Mucosa of descending colon (tissue), 3 donors: ENCODE data around the gene DAPK1. TPM values are rescaled to one million over a fixed set of nuclear protein-coding genes. Genes with fewer than 3 reads are reported as not detected.

ENCODE experiments used
- ATAC-seq: fragments of 200-7000 bp; cut with Tn5 transposase; one replicate; pipeline ENCODE4 v1.9.1; 2020; ENCODE audit warnings: mild to moderate bottlenecking, moderate library complexity
- DNase-seq, 3 donors: peaks; one replicate each; pipeline ENCODE4 v3.0.0-alpha.2; 2020
- H3K36me3 ChIP-seq: fragments of 200-600 bp; one replicate; pipeline ENCODE4 v1.8.0; 2021; ENCODE audit warnings: low read depth, mild to moderate bottlenecking
- H3K4me1 ChIP-seq: fragments of 200-600 bp; one replicate; pipeline ENCODE4 v1.8.0; 2021; ENCODE audit warnings: low read depth, mild to moderate bottlenecking
- H3K4me3 ChIP-seq: fragments of 200-600 bp; one replicate; pipeline ENCODE4 v1.8.0; 2021; ENCODE audit warnings: mild to moderate bottlenecking
- H3K9me3 ChIP-seq: fragments of 200-600 bp; one replicate; pipeline ENCODE4 v1.8.0; 2021; ENCODE audit warnings: mild to moderate bottlenecking
- intact Hi-C, 2 donors: fragments of 100-400 bp; cut with DNase I in 1 of 2; cut with micrococcal nuclease in 1 of 2; formaldehyde crosslinking; loops; one replicate each; pipeline versions ENCODE4 v1.11.0 to v1.11.1; 2022; cut with DNase I, micrococcal nuclease
- total RNA-seq, 3 donors: library from RNA; stranded (reverse); fragmentation: NEBNext Ultra II Directional in 2 of 3; extraction: Animal tissue kit (Norgen Biotek cat#: 25700) in 2 of 3; gene quantifications; one replicate each; pipeline versions ENCODE4 v1.2.1 to v1.2.4, GENCODE V29; 2021 to 2023
- TF ChIP-seq, protein P1 (sequence below): fragments of 200-600 bp; IDR thresholded peaks from one replicate; pipeline ENCODE4 v1.8.0; 2022; ENCODE audit warnings: antibody characterized with exemption, mild to moderate bottlenecking
- donor health status: DM: no; HTN: no; CAD: no; lungs with moderate emphysema.
- donor health status: DM: no; HTN: no; CAD: no.
- donor health status: DM: no; HTN: yes; CAD: no.

The DAPK1 gene
- total RNA-seq, 3 donors from 2014 or later: 22.2 to 98.7 (median 25.9) TPM

DNA sequence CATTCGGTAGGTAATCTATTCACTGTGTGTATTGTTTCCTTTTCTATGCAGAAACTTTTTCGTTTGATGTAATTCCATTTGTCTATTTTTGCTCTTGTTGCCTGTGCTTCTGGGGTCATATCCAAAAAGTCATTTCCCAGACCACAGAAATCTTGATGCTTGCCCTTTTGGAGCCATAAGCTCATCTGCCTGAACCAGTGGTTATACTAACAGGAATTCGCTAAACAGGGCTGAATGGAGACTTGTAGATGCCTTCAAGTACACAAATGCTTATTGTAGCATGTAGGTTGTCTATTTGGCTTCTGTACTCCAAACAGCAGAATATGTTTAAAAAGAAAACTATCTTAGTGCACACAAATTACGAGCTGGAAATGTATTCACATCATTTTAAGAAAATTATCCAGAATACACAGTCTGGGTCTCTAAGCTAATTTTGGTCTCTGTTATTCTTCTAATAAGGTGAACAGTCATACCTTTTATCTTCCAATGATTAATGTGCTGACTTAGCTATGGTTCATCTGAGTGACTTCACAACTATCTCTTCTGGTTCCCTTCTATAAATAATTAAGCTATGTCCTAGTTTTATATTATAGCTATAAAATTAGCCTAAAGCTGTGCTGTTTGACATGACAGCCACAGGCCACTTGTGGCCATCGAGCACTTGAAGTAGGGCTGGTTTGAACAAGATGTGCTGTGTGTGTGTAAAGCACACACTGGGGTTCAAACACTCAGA lies 87.6 kb downstream of the DAPK1 start:
- TF ChIP-seq, protein P1, sequence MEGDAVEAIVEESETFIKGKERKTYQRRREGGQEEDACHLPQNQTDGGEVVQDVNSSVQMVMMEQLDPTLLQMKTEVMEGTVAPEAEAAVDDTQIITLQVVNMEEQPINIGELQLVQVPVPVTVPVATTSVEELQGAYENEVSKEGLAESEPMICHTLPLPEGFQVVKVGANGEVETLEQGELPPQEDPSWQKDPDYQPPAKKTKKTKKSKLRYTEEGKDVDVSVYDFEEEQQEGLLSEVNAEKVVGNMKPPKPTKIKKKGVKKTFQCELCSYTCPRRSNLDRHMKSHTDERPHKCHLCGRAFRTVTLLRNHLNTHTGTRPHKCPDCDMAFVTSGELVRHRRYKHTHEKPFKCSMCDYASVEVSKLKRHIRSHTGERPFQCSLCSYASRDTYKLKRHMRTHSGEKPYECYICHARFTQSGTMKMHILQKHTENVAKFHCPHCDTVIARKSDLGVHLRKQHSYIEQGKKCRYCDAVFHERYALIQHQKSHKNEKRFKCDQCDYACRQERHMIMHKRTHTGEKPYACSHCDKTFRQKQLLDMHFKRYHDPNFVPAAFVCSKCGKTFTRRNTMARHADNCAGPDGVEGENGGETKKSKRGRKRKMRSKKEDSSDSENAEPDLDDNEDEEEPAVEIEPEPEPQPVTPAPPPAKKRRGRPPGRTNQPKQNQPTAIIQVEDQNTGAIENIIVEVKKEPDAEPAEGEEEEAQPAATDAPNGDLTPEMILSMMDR: no peak
- DNase-seq: no peak
- H3K4me3 ChIP-seq: no peak overlapping the region
- no peaks in the 10 kb centered on the region for H3K36me3 ChIP-seq
- intact Hi-C loops: no loop called here
- no peaks in the 10 kb centered on the region for H3K9me3 ChIP-seq
- H3K4me1 ChIP-seq: no peaks in the 10 kb centered on the region
- no peak for ATAC-seq

DNA sequence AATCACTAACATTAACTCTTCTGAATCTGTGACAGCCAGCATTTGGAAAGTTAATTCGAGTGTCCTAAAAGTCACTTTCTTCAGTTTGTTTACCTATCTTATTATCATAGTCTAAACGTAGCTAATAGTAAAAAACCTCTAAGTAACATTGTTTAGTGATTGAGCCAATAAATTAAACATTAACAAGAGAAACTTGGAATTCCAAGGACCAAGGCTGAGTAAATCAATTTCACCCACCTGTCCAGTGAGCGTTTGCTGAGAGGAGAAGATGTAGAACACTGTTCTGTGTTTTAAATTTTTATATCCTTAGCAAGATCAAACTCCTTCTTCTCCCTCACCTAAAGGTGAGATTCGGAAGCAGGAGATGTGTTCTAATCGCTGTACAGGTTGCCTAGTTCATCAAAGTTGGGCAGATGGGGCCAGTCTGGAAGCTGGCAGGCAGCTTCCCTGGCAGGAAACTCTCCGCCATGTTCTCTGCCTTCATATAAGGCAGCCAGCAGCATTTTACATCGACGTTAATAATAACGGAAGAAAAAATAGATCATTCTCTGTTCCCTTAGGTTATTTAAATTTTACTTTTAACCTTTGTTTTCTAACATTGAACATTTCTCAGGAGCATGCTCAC lies 89.2 kb downstream of the DAPK1 start:
- ATAC-seq (no peak), DNase-seq (no peak)
- H3K4me1 ChIP-seq: no peaks in the 10 kb centered on the region
- H3K36me3 ChIP-seq: no peaks in the 10 kb centered on the region
- H3K4me3 ChIP-seq: no peak overlapping the region
- TF ChIP-seq, protein P1: no peak
- H3K9me3 ChIP-seq: no peaks in the 10 kb centered on the region
- intact Hi-C loops: no loop called here

DNA sequence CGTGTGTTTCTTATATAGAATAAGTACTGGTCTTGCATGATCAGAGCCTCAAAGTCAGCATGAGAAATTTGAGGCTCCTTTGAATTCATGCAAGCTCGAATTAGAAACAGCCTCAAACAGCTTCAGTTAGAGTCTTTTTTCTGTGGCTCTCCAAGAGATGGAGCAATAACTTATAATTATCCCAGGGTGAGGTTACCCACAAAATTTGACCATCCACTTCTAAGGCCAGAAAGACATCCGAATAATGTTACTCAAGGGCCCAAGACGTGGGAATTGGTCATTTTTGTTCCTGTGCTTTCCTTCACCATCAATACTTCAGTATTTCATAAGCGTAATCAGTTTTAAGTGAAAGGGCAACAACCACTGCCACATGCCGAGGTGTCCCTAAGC lies 89.7 kb downstream of the DAPK1 start:
- no peak for ATAC-seq
- TF ChIP-seq, protein P1: no peak

DNA sequence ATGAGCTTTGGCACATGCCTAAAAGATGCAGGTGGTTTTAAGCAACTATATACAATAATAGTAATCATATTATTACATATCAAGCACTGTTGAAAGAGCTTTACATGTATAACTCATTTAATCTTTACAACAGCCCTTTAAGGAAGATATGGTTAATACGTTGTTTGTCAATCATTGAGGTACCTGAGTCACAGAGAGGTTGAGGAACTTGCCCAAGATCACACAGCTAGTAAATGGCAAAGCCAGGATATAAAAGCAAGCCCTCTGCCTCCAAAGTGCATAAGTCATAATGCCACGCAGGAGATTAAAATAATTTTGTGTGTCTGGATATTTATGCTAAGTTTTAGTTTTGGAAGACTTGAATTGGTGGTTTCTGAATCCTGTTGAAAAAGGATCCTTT lies 90.2 kb downstream of the DAPK1 start:
- Histone ChIP-seq H3K4me3 (no peak overlapping the region), H3K4me1 (peaks cover under 1% of the 10 kb centered on the region), H3K36me3 (no peaks in the 10 kb centered on the region), H3K9me3 (no peaks in the 10 kb centered on the region)
- DNase-seq (no peak), ATAC-seq (no peak)
- TF ChIP-seq, protein P1: no peak
- intact Hi-C loops: no loop called here

More for the DNA sequence above, 89.7 kb downstream of the DAPK1 start:
- Histone ChIP-seq H3K4me1 (no peaks in the 10 kb centered on the region), H3K36me3 (no peaks in the 10 kb centered on the region), H3K4me3 (no peak overlapping the region), H3K9me3 (no peaks in the 10 kb centered on the region)
- DNase-seq: no peak
- intact Hi-C loops: no loop called here

GRCh38 chr9:87588339-87588738 lies 90.7 kb downstream of the DAPK1 start:
- H3K4me3 ChIP-seq: no peak overlapping the region
- no peaks in the 10 kb centered on the region for H3K36me3 ChIP-seq
- intact Hi-C loops: no loop called here
- DNase-seq (no peak), ATAC-seq (no peak)
- TF ChIP-seq, protein P1: no peak
- H3K4me1 ChIP-seq: peaks cover 5% of the 10 kb centered on the region
- H3K9me3 ChIP-seq: no peaks in the 10 kb centered on the region
